HG02798 (cell line): ENCODE measurements around the gene DMRTA1.
"Not testable (repeated sequence)": the region's sequence is repeated elsewhere in the genome, so short reads cannot be mapped to it uniquely, and the experiment has no call there.

ENCODE experiments used
- ATAC-seq: cut with Tn5 transposase; IDR thresholded peaks from one replicate; pipeline ENCODE4 v1.9.1; 2021; ENCODE audit warnings: mild to moderate bottlenecking; ENCODE audit not compliant: unreplicated experiment, poor library complexity

DMRTA1 gene

GRCh38 chr9:22454016-22454415 lies 7.4 kb downstream of the DMRTA1 start:
- ATAC-seq: no peak

GRCh38 chr9:22455181-22455580 lies 8.6 kb downstream of the DMRTA1 start:
- no peak for ATAC-seq

- ATAC-seq: no peak
Measured at GRCh38 chr9:22457448-22457847, 10.8 kb downstream of the DMRTA1 start.

GRCh38 chr9:22463205-22463604 lies 16.6 kb downstream of the DMRTA1 start:
- ATAC-seq: no peak

GRCh38 chr9:22469928-22470544 lies 23.4 kb downstream of the DMRTA1 start:
- peak; percentile 78 for ATAC-seq

- no peak for ATAC-seq
Measured at GRCh38 chr9:22481566-22481965, 34.9 kb downstream of the DMRTA1 start.

- ATAC-seq: no peak
Measured at GRCh38 chr9:22483528-22484070, 37.0 kb downstream of the DMRTA1 start.

- ATAC-seq: not testable (repeated sequence)
Measured at GRCh38 chr9:22496197-22496596, 49.6 kb downstream of the DMRTA1 start.
